Adrenal gland (tissue), 12 donors: ENCODE data around the gene LYRM4. TPM values are rescaled to one million over a fixed set of nuclear protein-coding genes. Genes with fewer than 3 reads are reported as not detected.

Experiments
- DNase-seq, 7 donors: peaks; one replicate each; pipeline ENCODE4 v3.0.0-alpha.2; 2019 to 2020
- H3K27ac ChIP-seq, 5 donors: fragments of 200-600 bp; sonication (generic) in 4 of 5; 1 replicate in 3 of 5; 2 replicates in 2 of 5; pipeline versions ENCODE4 v1.5.1 to v1.8.0; 2016 to 2020; ENCODE audit warnings: mild to moderate bottlenecking in 1 of 5
- H3K27me3 ChIP-seq: fragments of 200-600 bp; 2 replicates; pipeline ENCODE4 v1.8.0; 2021
- H3K36me3 ChIP-seq, 2 donors: fragments of 200-600 bp; replicated peaks in 1 of 2; 1 replicate in 1 of 2; 2 replicates in 1 of 2; pipeline versions ENCODE4 v1.5.1 to v1.8.0; 2018 to 2022
- H3K4me1 ChIP-seq, 2 donors: fragments of 200-600 bp; replicated peaks in 1 of 2; 1 replicate in 1 of 2; 2 replicates in 1 of 2; pipeline versions ENCODE4 v1.5.1 to v1.8.0; 2018 to 2021
- H3K4me3 ChIP-seq, 4 donors: fragments of 200-600 bp; sonication (generic) in 3 of 4; one replicate each; pipeline ENCODE4 v1.5.1; 2016 to 2018
- H3K9me3 ChIP-seq, 3 donors: fragments of 200-600 bp; sonication (generic) in 1 of 3; replicated peaks in 1 of 3; 1 replicate in 2 of 3; 2 replicates in 1 of 3; pipeline versions ENCODE4 v1.5.1 to v1.8.0; 2016 to 2021
- POLR2A ChIP-seq, 2 donors: fragments of 450-650 bp; IDR thresholded peaks; one replicate each; pipeline ENCODE4 v1.6.1; 2017; ENCODE audit warnings: antibody characterized with exemption in 2 of 2, mild to moderate bottlenecking in 2 of 2, moderate library complexity in 1 of 2
- WGBS, 4 donors: extraction: QIAGEN DNeasy Blood & Tissue Kit in 2 of 4; methylation state at CpG; one replicate each; pipeline versions ENCODE4 v1.1.5 to v1.1.7; 2013 to 2017; 5-methylcytosine and 5-hydroxymethylcytosine counted together
- intact Hi-C, 2 donors: fragments of 100-400 bp; cut with DNase I; formaldehyde crosslinking; loops; one replicate each; pipeline versions ENCODE4 v1.14.1 to v1.15.0; 2022 to 2023
- polyA plus RNA-seq, 3 donors: library from polyadenylated mRNA; stranded (reverse); fragments of 200-250 nt in 2 of 3; fragments of 350-450 nt in 1 of 3; fragmentation: Illumina TruSeq in 1 of 3; extraction: RNeasy Lipid Tissue Mini Kit (QIAGEN cat#74804) in 1 of 3; gene quantifications; one replicate each; pipeline ENCODE4 v1.2.3, GENCODE V29; 2013 to 2014
- total RNA-seq, 9 donors: library from RNA; depleted of rRNA in 4 of 9; stranded (reverse); fragments of >200 nt in 4 of 9; fragments of 120-200 nt in 1 of 9; fragmentation: NEBNext Ultra II Directional in 1 of 9; extraction: Animal tissue kit (Norgen Biotek cat#: 25700) in 1 of 9; gene quantifications; one replicate each; pipeline versions ENCODE4 v1.1.0 to v1.2.4, GENCODE V29; 2013 to 2023
- TF ChIP-seq, protein P1 (sequence below), 6 experiments: fragments of 450-650 bp in 4 of 6; fragments of 200-600 bp in 2 of 6; sonication (generic) in 1 of 6; IDR thresholded peaks; 1 replicate in 5 of 6; 2 replicates in 1 of 6; pipeline versions ENCODE4 v1.5.1 to v1.8.0; 2016 to 2021; ENCODE audit warnings: antibody characterized with exemption in 6 of 6, mild to moderate bottlenecking in 2 of 6, moderate library complexity in 1 of 6
- donor health status: healthy with polysubstance abuse.
- donor health status: Bipolar disorder and iron deficiency.
- donor health status: DM: yes; HTN: yes; CAD: no.
- donor health status: DM: no; HTN: no; CAD: no.
- donor health status: DM: no; HTN: no; CAD: no.
- donor health status: DM: yes; HTN: yes; CAD: no.

Gene LYRM4
- total and polyA plus RNA-seq, 12 donors, result 16.1 to 65.1 (median 29.9) TPM

DNA sequence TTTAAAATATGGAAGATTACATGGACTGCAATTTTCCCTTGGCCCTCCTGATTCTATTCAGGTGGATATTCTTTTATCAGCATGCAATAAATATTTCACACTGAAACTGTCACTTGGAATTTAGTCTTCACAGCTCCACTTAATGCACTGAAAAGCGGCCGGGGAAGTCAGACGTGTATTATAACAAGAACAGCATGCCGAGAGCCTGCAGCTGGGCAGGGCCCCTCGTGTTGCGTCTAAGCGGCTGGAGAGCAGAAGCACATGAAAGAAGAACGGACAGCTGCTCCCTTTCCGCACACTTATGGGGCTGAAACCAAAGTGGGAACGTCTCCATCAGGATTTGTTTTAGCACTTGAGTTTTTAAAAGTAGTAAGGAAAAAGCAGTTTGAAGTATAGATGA, 57.2 kb downstream of the LYRM4 start:
- H3K36me3 ChIP-seq, result no peaks in the 10 kb centered on the region
- H3K27me3 ChIP-seq, result no peaks in the 10 kb centered on the region
- DNase-seq, result no peak
- WGBS, 4 donors, result 84 to 95% (median 91%) methylated on average over 10 of the region's 10 CpGs
- TF ChIP-seq, protein P1, sequence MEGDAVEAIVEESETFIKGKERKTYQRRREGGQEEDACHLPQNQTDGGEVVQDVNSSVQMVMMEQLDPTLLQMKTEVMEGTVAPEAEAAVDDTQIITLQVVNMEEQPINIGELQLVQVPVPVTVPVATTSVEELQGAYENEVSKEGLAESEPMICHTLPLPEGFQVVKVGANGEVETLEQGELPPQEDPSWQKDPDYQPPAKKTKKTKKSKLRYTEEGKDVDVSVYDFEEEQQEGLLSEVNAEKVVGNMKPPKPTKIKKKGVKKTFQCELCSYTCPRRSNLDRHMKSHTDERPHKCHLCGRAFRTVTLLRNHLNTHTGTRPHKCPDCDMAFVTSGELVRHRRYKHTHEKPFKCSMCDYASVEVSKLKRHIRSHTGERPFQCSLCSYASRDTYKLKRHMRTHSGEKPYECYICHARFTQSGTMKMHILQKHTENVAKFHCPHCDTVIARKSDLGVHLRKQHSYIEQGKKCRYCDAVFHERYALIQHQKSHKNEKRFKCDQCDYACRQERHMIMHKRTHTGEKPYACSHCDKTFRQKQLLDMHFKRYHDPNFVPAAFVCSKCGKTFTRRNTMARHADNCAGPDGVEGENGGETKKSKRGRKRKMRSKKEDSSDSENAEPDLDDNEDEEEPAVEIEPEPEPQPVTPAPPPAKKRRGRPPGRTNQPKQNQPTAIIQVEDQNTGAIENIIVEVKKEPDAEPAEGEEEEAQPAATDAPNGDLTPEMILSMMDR (IDR thresholded peaks at IDR 0.05), result no peak
- no peak for TF ChIP-seq POLR2A (IDR thresholded peaks at IDR 0.05)
- H3K27ac ChIP-seq, result no peak overlapping the region
- intact Hi-C loops, result loop anchor here in 1 of 2 donors (10.0 kb wide), 1 partner anchor 59 kb away; no protein-coding TSS in a partner anchor
- no peaks in the 10 kb centered on the region for H3K9me3 ChIP-seq
- peaks cover 13 to 22% of the 10 kb centered on the region in 2 donors for H3K4me1 ChIP-seq
- no peak overlapping the region for H3K4me3 ChIP-seq

DNA sequence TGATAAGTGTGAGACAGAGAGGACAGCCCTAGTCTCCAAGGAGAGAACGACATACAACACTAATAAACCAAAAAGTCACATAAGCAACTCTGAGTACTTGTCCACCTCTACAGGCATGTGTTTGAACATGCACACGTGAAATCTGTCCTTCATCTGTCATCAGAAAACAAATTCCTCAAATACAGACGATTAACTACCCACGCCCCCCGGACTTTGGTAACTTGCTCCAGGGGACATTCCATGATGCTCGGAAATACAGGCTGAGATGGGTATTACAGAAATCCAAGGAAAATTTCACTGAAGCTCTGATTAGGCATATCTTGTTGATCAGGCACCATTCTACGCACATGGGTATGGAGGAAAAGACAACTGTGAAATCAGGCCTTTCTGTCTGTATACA, 57.8 kb downstream of the LYRM4 start:
- Histone ChIP-seq H3K4me1 (peaks cover 13 to 22% of the 10 kb centered on the region in 2 donors), H3K4me3 (no peak overlapping the region), H3K27ac (no peak overlapping the region), H3K36me3 (no peaks in the 10 kb centered on the region), H3K27me3 (no peaks in the 10 kb centered on the region), H3K9me3 (no peaks in the 10 kb centered on the region)
- intact Hi-C loops, result loop anchor here in 1 of 2 donors (10.0 kb wide), 1 partner anchor 58 kb away; no protein-coding TSS in a partner anchor
- 88 to 95% (median 92%) methylated on average over 7 of the region's 7 CpGs for WGBS, 4 donors
- TF ChIP-seq POLR2A (IDR thresholded peaks at IDR 0.05), result no peak
- TF ChIP-seq, protein P1 (IDR thresholded peaks at IDR 0.05), result no peak
- no peak for DNase-seq

DNA sequence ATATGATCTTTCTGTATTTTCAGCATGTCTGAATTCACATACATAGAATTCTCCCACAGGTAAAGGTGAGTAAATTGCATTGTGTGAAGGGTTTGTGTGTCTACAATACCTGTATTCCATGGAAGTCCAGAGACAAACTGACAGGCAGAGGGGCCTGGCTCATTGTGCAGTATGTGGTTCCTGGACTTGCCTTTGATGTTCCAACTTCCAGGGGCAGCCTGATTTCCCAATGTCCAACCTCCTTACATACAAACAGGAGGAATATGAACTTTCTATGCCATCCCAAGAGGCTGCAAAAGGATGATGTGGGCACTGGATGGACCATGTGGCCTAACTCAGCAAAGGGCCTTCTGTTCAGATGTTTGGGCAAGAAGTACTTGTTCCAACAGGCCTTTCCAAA, 58.5 kb downstream of the LYRM4 start:
- Histone ChIP-seq H3K4me3 (no peak overlapping the region), H3K9me3 (no peaks in the 10 kb centered on the region), H3K36me3 (no peaks in the 10 kb centered on the region), H3K27ac (no peak overlapping the region), H3K4me1 (peaks cover 13 to 22% of the 10 kb centered on the region in 2 donors), H3K27me3 (no peaks in the 10 kb centered on the region)
- intact Hi-C loops, result loop anchor here in 1 of 2 donors (10.0 kb wide), 1 partner anchor 57 kb away; no protein-coding TSS in a partner anchor
- no peak for DNase-seq
- TF ChIP-seq POLR2A (IDR thresholded peaks at IDR 0.05), result no peak
- TF ChIP-seq, protein P1 (IDR thresholded peaks at IDR 0.05), result no peak

DNA sequence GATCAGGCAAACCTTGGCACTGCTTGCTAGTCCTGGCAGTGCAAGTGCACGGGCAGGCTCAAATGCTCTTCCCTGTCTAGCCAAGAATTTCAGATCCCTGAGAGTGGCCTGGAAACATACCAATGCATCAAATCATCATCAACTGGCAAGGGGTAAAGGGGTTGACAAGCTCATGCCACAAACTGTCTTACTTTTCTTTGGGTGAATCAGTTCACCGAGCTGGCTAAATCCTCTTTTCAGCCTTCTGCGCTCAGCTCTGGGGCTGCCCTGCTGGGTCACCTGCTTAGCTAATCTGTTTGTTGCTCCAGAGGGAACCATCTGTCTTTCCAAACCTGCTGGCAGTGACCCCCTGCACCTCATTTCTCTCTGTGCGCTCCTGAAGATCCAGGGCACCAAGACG, 59.5 kb downstream of the LYRM4 start:
- WGBS, 4 donors, result 87 to 95% (median 95%) methylated on average over 5 of the region's 5 CpGs
- TF ChIP-seq, protein P1 (IDR thresholded peaks at IDR 0.05), result no peak
- no peak for TF ChIP-seq POLR2A (IDR thresholded peaks at IDR 0.05)
- Histone ChIP-seq H3K27me3 (no peaks in the 10 kb centered on the region), H3K9me3 (no peaks in the 10 kb centered on the region), H3K36me3 (no peaks in the 10 kb centered on the region), H3K4me3 (no peak overlapping the region), H3K27ac (no peak overlapping the region), H3K4me1 (peaks cover 13 to 18% of the 10 kb centered on the region in 2 donors)
- intact Hi-C loops, result loop anchor here in 1 of 2 donors (10.0 kb wide), 1 partner anchor 56 kb away; no protein-coding TSS in a partner anchor
- no peak for DNase-seq
